Measurements from ENCODE around the gene ERN2.

ERN2 gene

GRCh38 chr16:23682181-23682580 is 30.8 kb downstream of the ERN2 start:
- DNase-seq: no peak

DNA sequence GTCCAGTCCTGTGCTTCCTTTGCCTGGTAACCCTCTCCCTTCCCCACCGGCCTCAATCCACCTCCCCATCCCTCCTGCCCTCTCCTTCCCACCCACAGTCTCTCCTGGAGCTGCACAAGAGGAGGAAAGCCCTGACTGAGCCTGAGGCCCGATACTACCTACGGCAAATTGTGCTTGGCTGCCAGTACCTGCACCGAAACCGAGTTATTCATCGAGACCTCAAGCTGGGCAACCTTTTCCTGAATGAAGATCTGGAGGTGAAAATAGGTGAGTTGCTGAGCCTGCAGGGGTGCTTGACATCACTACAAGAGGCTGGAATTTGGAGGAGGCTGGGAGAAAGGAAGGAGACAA is 33.1 kb downstream of the ERN2 start:
- DNase-seq: no peak

- DNase-seq: no peak
Observed at GRCh38 chr16:23679274-23679985, 33.6 kb downstream of the ERN2 start.

GRCh38 chr16:23678430-23679273 is 34.4 kb downstream of the ERN2 start, which contains the start of gene PLK1:
TSS of gene PLK1 (plus strand) at chr16:23678889. CDS start at chr16:23678933, 44 bp downstream.
- peak; percentile 83 for DNase-seq

DNA sequence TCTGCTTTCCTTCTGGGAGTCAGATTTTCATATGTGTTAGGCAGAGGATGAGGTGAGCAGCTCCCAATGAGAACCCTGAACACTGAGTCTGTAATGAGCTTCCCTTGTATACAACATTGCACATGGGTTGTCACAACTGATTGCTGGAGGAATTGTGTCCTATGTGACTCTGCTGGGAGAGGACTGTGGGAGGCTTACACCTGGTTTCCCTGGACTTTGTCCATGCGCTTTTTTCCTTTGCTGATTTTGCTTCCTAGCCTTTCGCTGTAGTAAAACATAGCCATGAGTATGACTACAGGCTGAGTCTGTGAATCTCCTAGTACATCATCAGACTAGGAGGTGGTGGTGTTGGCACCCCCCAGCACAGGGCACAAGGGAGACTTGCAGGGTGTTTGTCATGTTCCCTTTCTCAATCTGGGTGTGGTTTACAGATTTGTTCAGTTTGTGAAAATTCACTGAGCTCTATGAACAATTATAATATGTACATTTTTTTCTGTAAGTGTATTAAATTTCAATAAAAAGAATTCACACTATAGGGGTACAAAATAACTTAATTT is 36.0 kb downstream of the ERN2 start:
- no peak for DNase-seq

DNA sequence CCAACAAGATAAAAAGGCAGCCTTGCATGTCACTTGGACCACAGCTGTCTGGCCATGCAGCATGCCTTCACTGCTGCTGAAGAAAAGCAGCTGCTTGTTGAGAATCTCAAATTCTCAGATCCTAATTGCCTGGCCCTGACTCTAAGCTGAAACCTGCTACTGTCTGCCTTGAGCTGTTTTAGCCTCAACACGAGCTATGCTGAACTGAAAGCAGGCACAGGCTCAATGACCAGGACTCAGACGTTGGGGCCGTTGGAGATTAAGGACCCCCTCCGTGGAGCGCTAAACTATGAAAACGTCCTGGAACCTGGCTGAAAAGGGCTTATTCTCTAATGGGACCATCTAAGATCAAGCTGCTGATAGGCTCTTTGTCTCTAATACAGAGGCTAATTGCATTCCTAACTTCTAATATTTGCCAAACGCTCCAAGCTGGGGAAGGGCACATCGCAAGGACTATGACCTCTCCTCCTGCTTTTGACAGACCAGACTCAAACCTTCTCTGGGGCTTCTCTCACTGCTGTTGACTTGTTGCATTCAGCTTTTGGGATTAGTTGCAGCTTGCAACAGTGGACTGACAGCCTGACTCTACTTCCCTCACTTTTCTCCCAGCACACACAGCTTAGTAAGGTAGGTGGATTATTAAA is 38.9 kb downstream of the ERN2 start:
- no peak for DNase-seq

GRCh38 chr16:23670137-23670776 is 42.8 kb downstream of the ERN2 start:
- no peak for DNase-seq

DNA sequence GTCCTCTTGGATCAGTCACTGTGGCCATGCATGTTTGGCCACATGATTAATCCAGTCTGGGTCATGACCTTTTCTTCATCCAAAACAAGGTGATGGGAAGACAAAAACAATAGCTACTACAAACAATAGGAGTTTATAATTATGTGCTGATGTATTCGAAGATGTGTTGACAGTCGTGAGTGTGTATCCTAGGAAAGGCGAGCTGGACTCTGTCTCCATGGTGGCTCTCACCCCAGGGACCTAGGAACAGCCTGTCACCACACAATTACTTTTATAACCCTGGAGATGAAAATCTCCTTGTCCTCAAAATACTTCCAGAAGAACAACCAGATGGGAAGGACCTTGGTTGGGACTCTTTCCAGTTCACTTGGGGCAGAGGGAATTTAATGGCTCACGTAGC is 44.1 kb downstream of the ERN2 start:
- no peak for DNase-seq

GRCh38 chr16:23668225-23668624 is 44.8 kb downstream of the ERN2 start:
- DNase-seq: no peak

DNA sequence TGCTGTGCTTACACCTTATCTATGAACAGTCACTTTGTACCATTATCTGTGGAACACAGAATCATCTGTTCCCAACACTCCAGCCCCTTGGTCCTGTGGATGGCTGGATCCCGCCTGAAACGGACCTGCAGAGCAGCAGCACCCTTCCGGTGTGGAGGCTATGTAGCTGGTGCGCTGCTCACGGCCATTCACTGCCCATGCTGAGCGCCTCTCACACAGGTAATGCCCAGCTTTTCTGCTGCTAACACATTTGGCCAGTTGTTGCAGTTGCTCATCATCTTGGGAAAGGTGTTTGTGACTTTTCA is 45.7 kb downstream of the ERN2 start:
- DNase-seq: no peak

GRCh38 chr16:23666571-23667354 is 46.3 kb downstream of the ERN2 start:
- DNase-seq: no peak

DNA sequence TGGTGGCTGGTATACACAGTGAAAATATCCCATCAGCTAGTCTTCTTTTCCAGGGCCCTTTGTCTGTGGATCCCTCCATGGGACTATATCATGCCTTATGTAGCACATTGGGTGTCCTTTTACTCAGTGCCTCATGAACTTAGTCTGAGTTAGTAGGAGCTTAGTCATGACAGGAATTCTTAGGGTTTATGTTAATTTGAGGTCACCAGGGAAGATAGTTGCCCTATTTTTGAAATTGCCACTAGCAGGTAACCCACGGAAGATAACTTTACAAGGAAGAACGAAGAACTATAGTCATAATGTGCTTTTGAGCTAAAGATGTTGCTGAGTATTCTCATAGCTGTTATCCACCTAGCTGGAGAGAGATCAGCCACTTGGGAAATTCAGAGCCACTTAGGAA is 49.1 kb downstream of the ERN2 start:
- DNase-seq: no peak

DNA sequence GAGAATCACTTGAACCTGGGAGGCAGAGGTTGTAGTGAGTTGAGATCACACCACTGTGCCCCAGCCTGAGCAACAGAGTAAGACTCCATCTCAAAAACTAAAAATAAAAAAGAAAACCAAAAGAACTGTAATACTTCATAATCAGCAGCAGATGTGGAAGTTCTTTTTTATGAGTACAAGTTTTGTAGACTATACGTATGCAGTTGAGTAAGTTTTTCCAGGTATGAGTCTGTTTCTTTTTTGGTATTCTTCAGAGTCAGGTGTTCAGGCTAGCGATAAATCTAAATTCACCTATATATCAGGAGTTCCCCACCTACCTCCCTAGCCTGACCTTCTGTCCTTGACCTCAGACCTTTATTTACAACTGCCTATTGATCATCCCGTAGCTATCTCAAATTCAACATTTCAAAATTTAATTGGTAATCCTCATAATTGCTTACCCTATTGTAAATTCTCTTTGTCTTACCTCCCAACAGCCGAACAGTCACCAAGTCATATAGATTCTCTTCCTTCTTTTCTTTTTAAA is 61.0 kb downstream of the ERN2 start:
- DNase-seq: no peak

- no peak for DNase-seq
Observed at GRCh38 chr16:23650674-23651416, 62.2 kb downstream of the ERN2 start.

GRCh38 chr16:23642246-23642774 is 70.7 kb downstream of the ERN2 start:
- DNase-seq: no peak

- peak; percentile 69 for DNase-seq
Observed at GRCh38 chr16:23640931-23641765, 71.9 kb downstream of the ERN2 start, which contains the start of the genes DCTN5 and PALB2. TSS of gene DCTN5 (plus strand) at chr16:23641466. CDS start at chr16:23641543, 77 bp downstream. TSS of gene PALB2 (minus strand) at chr16:23641310. CDS start at chr16:23641157, 153 bp downstream.

DNA sequence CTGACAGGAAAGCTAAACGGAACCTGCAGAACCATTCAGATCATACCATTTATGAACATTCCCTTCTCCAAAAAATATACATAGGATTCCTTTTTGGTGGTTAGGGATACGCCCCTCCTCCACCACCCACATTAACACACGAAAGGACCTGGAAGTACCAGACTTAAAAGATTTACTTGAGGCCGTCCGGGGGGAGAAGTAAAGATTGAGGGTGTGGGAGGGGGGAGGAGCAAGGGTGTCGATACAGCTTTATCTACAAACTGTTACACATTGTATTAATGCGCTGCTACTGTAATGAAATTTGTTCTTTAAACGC is 72.4 kb downstream of the ERN2 start:
- no peak for DNase-seq
